ENCODE results near the gene S100A2. TPM values are rescaled to one million over a fixed set of nuclear protein-coding genes. Genes with fewer than 3 reads are reported as not detected.

Gene S100A2
- total RNA-seq, 1 donor from 2014 or later = 2.0 TPM

- CTCF ChIA-PET = interaction anchor here (1.2 to 6.4 kb wide), 6 partner anchors 10 to 92 kb away, joined by 3 to 119 read pairs (median 6); partner anchors contain the start of genes S100A13 and S100A2
Measured at GRCh38 chr1:153534925-153535241, 30.8 kb downstream of the S100A2 start.

GRCh38 chr1:153534226-153534924 lies 31.3 kb downstream of the S100A2 start:
- H3K9me3 Mint-ChIP-seq = no peaks in the 10 kb centered on the region
- intact Hi-C loops (cut with micrococcal nuclease) = loop anchor here (5.0 kb wide), 1 partner anchor 138 kb away; the partner anchor contains the start of gene ILF2
- H3K36me3 Mint-ChIP-seq (ENCODE audit: low read depth) = peaks cover 10% of the 10 kb centered on the region
- peak overlapping the region; percentile 84 for H3K27ac Mint-ChIP-seq
- peak overlapping the region; percentile 93 for H3K4me3 Mint-ChIP-seq
- ChIA-PET CTCF (interaction anchor here (1.2 to 6.4 kb wide), 7 partner anchors 11 to 93 kb away, joined by 3 to 119 read pairs (median 8); partner anchors contain the start of genes S100A13, S100A2 and S100A4), POLR2A (interaction anchor here (0.6 to 7.9 kb wide), 7 partner anchors 10 to 137 kb away, joined by 3 to 115 read pairs (median 27); partner anchors contain the start of genes CHTOP, S100A2 and S100A4)
- DNase-seq (no peak), ATAC-seq (ENCODE audit: low read depth) (no peak)
- H3K27me3 Mint-ChIP-seq = no peaks in the 10 kb centered on the region
- peaks cover 45% of the 10 kb centered on the region for H3K4me1 Mint-ChIP-seq
- TF ChIP-seq, protein P1, sequence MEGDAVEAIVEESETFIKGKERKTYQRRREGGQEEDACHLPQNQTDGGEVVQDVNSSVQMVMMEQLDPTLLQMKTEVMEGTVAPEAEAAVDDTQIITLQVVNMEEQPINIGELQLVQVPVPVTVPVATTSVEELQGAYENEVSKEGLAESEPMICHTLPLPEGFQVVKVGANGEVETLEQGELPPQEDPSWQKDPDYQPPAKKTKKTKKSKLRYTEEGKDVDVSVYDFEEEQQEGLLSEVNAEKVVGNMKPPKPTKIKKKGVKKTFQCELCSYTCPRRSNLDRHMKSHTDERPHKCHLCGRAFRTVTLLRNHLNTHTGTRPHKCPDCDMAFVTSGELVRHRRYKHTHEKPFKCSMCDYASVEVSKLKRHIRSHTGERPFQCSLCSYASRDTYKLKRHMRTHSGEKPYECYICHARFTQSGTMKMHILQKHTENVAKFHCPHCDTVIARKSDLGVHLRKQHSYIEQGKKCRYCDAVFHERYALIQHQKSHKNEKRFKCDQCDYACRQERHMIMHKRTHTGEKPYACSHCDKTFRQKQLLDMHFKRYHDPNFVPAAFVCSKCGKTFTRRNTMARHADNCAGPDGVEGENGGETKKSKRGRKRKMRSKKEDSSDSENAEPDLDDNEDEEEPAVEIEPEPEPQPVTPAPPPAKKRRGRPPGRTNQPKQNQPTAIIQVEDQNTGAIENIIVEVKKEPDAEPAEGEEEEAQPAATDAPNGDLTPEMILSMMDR (IDR thresholded peaks at IDR 0.05) = no peak

More at GRCh38 chr1:153534925-153535241, 30.8 kb downstream of the S100A2 start:
- TF ChIP-seq, protein P1 (IDR thresholded peaks at IDR 0.05) = no peak
- Mint-ChIP-seq H3K27me3 (no peaks in the 10 kb centered on the region), H3K9me3 (no peaks in the 10 kb centered on the region), H3K36me3 (ENCODE audit: low read depth) (peaks cover 10% of the 10 kb centered on the region), H3K27ac (peak overlapping the region; percentile 84), H3K4me3 (peak overlapping the region; percentile 93), H3K4me1 (peaks cover 50% of the 10 kb centered on the region)
- DNase-seq (no peak), ATAC-seq (ENCODE audit: low read depth) (no peak)
- POLR2A ChIA-PET = interaction anchor here (0.5 to 7.9 kb wide), 17 partner anchors 8 to 456 kb away, joined by 3 to 115 read pairs (median 3); partner anchors contain the start of genes CHTOP, CREB3L4, S100A2 and S100A4
- intact Hi-C loops (cut with micrococcal nuclease) = loop anchor here (5.0 kb wide), 1 partner anchor 137 kb away; the partner anchor contains the start of gene ILF2

DNA sequence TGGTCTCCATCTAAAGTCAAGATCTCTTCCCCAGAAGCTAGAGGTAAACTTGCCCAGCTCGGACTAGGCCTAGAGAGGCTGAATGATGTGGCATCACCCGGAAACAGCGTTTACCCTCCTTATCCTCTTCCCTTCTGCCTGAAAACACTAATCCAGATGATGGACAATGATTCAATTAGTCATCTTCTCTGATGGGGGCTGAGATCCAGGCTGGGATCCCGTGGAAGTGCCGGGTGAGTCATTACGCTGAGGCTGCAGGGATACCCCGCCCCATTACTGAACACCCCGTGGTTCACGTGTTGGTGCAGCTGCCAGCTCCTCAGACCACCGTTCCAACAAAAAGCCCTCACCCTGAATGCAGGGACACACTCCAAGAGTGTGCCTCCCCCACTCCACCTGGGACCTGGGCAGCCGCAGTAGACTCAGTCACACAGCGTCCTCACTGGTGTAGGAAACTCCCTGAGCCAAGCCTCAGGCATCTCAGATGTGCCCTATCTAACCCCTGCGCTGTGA lies 31.9 kb downstream of the S100A2 start:
- peaks cover 45% of the 10 kb centered on the region for H3K4me1 Mint-ChIP-seq

DNA sequence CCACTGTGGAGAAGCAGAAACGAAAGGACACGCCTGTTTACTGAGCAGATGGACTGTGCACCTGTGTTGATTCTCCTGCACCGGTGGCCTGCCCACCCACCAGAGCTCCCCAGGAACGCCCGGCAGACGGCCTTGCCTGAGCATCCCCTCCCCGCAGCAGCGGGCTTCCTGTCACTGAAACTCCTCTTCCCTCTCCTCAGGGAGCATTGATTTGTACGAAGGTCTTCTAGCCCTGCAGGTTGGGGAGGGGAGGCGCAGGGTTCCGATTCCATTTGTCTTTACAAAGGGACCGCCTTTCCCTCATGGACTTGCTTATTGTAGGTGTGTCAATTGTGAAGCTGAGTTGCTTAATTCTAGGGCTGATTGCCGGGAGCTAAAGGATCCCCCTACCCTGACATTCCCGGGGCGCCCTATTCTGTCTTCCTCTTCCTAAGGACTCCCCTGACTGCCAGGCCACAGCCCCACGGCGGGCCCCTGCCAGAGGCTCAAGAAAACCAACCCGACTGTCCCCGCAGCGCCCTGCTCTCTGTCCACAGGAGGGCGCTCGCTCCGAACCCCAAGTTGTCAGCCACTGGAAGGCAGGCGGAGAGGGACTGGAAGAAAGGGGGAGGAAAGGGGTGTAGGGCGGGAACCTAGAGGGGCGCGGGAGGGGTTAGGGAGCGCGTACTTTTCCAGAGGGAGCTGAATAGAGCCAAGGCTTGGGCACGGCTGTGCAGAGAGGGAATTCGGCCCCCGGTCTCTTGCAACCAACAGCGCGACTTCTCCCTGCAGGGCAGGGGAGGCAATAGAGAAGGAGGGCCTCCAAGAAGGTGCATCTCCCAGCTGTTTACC lies 32.7 kb downstream of the S100A2 start:
- H3K4me1 Mint-ChIP-seq = peaks cover 45% of the 10 kb centered on the region
- H3K36me3 Mint-ChIP-seq (ENCODE audit: low read depth) = peaks cover 10% of the 10 kb centered on the region
- no peaks in the 10 kb centered on the region for H3K27me3 Mint-ChIP-seq
- no peaks in the 10 kb centered on the region for H3K9me3 Mint-ChIP-seq
- TF ChIP-seq, protein P1 (IDR thresholded peaks at IDR 0.05) = no peak
- POLR2A ChIA-PET = interaction anchor here (0.6 to 7.9 kb wide), 11 partner anchors 7 to 147 kb away, joined by 3 to 115 read pairs (median 7); partner anchors contain the start of genes CHTOP, S100A2, S100A4 and S100A5
- CTCF ChIA-PET = interaction anchor here (0.8 to 6.4 kb wide), 13 partner anchors 12 to 107 kb away, joined by 3 to 119 read pairs (median 6); partner anchors contain the start of genes S100A2 and S100A4
- ATAC-seq (ENCODE audit: low read depth) = peak; percentile 26
- peak overlapping the region; percentile 48 for H3K4me3 Mint-ChIP-seq
- DNase-seq = peak; percentile 60
- intact Hi-C loops (cut with micrococcal nuclease) = loop anchor here (1.0 to 5.0 kb wide), 4 partner anchors 22 to 139 kb away; partner anchors contain the start of genes CHTOP and ILF2
- peak overlapping the region; percentile 13 for H3K27ac Mint-ChIP-seq

More for the DNA sequence above, 31.9 kb downstream of the S100A2 start:
- Mint-ChIP-seq H3K4me3 (no peak overlapping the region), H3K36me3 (ENCODE audit: low read depth) (peaks cover 10% of the 10 kb centered on the region), H3K9me3 (no peaks in the 10 kb centered on the region), H3K27me3 (no peaks in the 10 kb centered on the region), H3K27ac (peak overlapping the region; percentile 24)
- intact Hi-C loops (cut with micrococcal nuclease) = loop anchor here (1.0 to 5.0 kb wide), 4 partner anchors 22 to 139 kb away; partner anchors contain the start of genes CHTOP and ILF2
- ChIA-PET POLR2A (interaction anchor here (1.0 to 7.9 kb wide), 5 partner anchors 8 to 101 kb away, joined by 3 to 115 read pairs (median 44); partner anchors contain the start of genes CHTOP, S100A2 and S100A4), CTCF (interaction anchor here (0.8 to 6.4 kb wide), 11 partner anchors 11 to 106 kb away, joined by 3 to 119 read pairs (median 6); partner anchors contain the start of genes S100A2 and S100A4)
- TF ChIP-seq, protein P1 (IDR thresholded peaks at IDR 0.05) = no peak
- ATAC-seq (ENCODE audit: low read depth) (no peak), DNase-seq (no peak)

Measured in activated B cell treated with CpG ODN at 0.5 μM for 24 hours (primary cell).